Measurements from ENCODE around the gene MMP15.
"Not testable (repeated sequence)": the region's sequence is repeated elsewhere in the genome, so short reads cannot be mapped to it uniquely, and the experiment has no call there.

MMP15 gene

DNA sequence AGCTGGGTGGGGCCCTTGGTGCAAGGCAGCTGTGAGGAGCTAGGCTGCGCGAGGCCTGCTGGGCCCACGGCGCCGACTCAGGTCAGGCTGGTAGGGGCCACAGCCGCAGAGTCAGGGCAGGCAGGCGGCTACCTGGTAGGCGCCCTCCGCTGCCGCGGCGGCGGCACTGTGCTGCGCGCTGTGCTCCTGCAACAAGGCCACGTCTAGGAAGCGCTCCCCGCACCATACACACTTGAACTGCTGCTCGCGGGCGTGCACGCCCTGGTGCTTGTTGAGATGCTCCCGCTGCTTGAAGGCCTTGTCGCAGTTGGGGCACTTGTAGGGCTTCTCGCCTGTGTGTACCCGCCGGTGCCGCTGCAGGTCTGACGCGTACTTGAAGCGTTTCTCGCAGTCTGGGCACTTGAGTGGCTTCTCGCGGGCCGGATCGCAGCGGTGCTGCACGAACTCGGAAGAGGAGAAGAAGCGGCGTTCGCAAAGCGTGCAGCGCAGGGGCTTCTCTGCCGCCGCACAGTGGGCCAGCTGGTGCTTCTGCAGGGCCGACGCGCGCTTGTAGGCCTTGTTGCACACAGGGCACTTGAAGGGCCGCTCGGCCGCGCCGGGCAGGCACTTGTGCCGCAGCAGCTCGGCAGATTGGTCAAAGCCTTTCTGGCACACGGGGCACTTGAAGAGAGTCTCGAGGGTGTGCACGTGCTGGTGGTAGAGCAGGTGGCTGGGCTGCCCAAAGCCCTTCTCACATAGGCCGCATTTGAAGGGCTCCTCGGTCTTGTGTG lies 29.0 kb upstream of the MMP15 start:
- DNase-seq (ENCODE audit: low read depth): no peak

DNA sequence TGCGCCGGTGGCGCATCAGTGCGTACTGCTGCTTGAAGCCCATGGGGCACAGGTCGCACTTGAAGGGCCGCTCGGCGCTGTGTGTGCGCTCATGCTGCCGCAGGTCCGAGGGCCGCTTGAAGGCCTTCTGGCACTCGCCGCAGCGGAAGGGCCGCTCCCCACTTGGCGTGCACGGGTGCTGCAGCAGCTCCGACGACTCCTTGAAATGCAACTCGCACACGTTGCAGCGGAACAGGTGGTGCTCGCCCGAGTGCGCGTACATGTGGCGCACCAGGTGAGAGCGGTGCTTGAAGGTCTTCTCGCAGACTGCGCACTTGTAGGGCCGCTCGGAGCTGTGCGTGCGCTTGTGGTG lies 28.4 kb upstream of the MMP15 start:
- DNase-seq (ENCODE audit: low read depth): no peak

DNA sequence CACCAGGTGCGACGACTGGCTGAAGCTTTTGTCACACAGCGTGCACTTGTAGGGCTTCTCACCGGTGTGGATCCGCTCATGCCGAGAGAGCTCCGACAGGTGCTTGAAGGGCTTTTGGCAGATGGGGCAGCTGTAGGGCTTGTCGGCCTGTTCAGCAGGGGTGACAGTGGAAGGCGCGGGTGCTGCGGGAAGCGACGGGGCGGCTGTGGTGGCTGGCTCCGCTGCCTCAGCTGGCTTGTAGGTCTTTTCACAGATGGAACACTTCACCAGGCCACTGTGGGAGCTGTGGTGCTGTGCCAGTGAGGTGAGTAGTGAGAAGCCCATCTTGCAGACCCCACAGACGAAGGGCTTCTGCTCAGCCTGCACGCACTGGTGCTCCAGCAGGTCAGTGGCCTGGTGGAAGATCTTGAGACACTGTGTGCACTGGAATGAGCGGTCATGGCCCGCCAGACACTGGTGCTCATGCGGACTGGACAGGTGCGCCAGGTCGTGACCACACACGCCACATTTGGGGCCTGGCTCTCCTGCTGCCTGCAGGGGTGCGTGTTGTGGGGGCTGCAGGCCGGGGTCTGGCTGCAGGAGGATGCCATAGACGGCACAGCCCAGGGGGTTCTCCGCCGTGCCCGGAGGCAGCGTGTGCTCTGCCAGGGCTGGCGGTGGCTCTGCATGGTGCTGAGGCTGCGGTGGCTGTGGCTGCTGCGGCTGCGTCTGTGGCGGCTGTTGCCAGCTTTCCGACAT lies 27.9 kb upstream of the MMP15 start:
- no peak for DNase-seq (ENCODE audit: low read depth)

DNA sequence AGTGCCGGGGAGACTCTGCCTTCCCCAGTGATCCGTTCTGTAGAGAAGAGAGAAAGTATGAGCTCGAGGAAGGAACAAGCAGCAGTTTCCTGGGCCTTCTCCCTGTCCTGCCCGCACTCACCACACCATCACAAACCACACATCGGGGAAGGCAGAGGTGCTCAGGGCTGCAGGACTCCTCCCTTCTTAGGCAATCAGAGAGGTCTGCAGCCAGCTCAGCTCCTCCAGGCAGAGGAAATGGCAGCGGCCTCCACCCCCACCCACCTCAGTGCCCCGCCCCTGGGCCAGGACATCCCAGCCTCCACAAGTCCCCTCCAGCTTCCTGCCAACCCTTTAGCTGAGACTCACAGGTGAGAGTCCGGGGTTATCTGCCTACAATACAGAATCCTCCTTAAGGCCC lies 27.1 kb upstream of the MMP15 start:
- peak; percentile 25 for DNase-seq (ENCODE audit: low read depth)

DNA sequence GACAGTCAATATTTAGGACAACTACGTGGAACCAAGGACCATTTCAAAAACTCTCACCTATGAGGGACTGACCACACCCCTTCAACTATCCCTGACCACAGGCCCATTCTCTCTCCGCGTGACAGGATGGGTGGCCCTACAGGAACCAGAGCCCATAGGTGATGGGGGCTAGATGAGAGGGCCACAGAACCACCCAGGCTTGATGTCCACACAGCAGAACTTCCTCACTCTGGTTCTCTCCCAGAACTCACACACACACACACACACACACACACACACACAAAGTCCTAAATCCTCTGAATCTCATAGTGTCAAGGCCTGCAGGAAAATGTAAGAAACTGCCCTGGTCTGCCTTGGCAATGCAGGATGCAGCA lies 26.6 kb upstream of the MMP15 start:
- no peak for DNase-seq (ENCODE audit: low read depth)

DNA sequence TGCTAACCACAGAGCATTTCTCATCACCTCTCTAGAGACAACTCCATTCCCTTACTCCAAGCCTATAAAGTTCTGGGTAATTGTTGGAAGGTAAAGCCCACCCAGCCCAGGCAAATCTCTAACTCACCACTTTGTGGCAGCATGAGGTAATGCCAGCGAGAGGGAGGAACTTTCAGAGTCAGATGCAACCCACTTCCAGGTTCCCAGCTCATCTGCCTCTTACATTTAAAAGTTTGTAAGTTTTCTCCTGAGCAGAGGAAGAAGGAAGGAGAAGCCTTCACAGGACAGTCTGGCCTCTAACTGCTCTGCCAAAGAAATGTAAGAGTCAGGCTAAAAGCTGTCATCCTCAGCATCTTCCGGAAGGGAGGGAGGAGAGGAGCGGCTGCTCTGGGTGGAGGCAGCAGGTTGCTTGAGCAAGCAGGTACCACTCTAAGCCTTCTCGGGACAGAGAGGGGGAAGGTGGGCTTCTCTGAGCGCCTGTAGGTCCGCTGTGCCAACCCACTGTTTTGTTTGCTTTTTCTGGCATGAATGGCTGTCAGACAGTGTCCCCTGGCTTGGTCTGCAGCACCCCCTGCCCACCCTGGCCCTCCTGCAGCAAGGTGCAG lies 26.1 kb upstream of the MMP15 start:
- no peak for DNase-seq (ENCODE audit: low read depth)

DNA sequence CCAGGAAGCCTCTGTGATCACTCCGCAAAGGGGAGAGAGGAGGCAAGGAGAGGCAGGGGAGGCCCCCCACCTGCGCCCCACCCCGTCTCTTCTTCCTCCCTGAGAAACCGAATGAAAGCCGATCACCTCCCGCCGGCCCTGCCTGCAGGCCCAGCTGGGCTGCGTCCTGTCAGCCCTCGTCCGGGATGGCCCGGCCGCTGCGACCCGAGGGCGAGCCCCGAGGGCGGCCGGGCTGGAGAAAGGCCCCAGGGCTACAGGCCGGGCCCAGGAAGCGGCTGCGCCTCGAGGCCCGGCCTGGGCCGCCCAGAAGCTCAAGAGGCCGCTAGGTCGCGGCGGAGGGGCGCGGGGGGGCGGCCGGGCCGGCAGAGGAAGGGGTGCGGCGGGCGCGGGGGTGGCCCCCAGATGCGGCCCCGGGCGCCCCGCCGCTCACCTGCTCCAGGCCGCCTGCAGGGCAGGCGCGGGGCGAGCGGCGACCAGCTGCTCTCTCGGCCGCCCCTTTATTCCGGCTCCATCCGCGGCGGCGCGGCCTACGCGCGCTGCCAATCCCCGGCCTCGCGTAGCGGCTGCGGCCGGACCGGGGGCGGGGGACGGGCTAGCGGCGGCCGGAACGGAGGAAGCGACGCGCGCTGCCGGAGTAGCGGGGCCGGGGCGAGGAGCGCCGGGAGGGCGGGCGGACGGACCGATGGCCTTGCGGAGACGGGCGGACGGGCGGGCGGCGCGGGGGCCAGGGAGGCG lies 25.4 kb upstream of the MMP15 start, which contains the start of gene ZNF319:
Gene ZNF319 (minus strand): TSS at position 702 of the 735 bp plus-strand sequence. CDS start 2,407 bp downstream, outside the sequence.
- no peak for DNase-seq (ENCODE audit: low read depth)

DNA sequence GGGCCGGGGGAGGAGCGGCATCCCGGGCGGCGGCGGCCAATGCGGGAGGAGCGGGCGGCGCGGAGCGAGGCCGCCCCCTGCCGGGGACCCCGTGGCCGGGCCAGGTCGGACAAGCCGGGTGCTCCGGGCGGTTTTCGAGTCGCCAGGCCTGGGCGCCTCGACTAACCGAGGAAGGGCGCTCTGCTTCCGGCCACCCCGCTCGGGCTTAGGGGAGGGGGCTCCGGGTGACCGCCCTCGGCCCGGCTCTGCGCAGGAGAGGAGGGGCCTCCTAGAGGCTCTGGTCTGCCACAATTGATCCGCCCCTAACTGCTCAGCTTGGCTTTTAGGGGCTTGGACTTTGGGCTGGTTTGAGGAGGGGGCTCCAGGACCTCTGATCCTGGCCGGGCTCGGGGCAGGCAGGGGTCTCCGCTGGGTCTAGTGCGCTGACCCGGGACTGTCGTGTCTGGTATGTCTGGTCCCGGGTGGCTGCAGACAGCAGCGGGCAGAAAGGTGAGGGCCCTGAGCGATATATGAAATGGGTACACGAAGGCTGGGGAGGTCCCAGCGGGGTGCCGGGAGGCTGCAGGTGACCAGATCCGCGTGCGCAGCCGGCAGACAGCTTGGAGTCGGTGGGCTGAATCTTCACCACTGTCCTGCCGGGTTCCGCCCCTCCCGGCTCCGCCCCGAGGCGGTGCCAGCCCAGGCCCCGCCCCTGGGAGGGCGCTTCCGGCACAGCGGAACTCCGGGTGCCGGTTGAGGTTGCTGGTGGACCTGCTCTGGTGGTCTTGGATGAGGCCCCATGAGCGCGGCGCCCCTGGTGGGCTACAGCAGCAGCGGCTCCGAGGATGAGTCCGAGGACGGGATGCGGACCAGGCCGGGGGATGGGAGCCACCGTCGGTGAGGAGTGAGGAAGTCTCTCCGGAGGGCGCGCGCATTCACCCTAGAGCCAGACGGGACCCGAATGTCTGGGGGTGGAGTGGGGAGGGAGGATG lies 24.6 kb upstream of the MMP15 start, which contains the start of gene USB1:
Gene USB1 (plus strand): TSS at position 702 of the 971 bp plus-strand sequence. CDS start 77 bp downstream, at position 779.
- DNase-seq (ENCODE audit: low read depth): peak; percentile 74

DNA sequence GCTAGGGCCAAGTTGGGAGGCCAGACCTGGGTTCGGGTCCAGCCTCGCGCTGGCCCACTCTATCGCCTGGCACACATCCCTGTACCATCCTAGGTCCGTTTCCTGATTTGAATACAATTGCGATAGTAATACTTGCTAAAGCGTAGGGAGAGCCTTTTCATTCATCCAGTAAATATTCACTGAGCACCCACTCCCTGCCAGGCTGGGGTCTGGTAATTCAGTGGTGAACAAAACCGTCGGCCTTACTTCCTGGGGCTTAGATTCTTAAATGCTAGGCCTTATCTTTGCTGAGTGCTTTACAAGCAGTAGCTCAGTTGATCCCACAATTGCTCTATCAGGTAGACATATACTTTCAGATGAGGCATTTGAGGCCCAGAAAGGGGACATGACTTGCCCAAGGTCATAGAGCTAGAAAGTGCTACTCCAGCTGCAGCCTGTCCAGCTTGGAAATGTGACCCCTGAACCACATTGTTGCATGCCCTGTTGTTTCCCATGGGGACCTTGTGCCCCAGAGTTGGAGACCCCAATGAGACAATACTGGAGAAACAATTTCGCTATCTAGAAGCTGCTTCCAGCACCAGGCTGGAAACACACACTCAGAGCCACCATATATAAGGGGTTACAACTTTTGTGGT lies 23.7 kb upstream of the MMP15 start:
- no peak for DNase-seq (ENCODE audit: low read depth)

DNA sequence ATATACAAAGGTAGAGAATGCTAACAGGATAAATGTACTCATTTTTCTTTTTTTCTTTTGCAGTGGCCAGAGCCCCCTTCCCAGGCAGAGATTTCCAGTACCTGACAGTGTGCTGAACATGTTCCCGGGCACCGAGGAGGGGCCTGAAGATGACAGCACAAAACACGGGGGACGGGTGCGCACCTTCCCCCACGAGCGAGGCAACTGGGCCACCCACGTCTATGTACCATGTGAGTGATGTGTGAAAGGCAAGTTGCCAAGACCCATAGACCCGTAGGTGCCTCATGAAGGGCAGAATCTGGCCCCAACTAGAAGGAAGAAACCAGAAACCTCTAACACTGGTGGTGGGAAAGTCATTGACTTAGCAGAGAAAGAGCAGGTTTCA lies 23.1 kb upstream of the MMP15 start:
- DNase-seq (ENCODE audit: low read depth): no peak

DNA sequence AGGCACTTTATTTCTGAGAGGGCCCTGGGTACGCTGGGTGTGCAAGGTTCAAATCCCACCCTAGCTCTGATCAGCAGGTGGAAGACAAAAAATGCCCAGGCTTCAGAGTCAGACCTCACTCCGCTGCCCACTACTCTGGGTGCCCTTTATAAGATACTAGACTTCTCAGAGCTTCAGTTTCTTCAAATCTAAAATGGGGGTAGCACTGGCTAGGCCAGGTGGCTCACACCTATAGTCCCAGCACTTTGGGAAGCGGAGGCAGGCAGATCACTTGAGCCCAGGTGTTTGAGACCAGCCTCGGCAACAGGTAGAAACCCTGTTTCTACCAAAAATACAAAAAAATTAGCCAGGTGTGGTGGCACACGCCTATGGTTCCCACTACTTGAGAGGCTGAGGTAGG lies 22.6 kb upstream of the MMP15 start:
- DNase-seq (ENCODE audit: low read depth): no peak

DNA sequence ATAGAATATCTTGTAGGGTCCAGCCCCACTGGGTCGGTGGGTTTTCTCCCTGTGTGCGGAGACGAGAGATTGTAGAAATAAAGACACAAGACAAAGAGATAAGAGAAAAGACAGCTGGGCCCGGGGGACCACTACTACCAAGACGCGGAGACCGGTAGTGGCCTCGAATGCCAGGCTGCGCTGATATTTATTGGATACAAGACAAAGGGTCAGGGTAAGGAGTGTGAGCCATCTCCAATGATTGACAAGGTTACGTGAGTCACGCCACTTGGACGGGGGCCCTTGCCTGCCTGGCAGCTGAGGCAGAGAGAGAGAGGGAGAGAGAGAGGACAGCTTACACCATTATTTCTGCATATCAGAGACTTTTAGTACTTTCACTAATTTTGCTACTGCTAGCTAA lies 20.8 kb upstream of the MMP15 start:
- not testable (repeated sequence) for DNase-seq (ENCODE audit: low read depth)

DNA sequence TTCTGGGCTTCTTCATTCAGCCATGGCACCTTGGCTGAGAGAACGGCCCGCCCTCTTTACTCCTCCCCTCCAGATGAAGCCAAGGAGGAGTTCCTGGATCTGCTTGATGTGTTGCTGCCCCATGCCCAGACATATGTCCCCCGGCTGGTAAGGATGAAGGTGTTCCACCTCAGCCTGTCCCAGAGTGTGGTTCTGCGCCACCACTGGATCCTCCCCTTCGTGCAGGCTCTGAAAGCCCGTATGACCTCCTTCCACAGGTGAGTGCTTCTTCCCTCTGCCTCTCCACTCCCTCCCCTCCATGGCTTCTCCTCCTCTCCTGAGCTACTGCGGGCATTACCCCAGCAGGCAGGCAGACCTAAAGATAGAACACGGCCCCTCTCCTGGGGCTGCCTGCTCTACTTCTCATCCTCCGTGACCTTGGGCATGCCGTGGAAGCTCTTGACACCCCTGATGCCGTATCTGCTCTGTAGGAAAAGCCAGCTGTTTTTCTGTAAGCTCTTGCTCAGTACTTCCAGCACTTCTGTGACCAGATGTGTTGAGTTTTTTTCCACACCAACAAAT lies 15.6 kb upstream of the MMP15 start:
- DNase-seq (ENCODE audit: low read depth): no peak

DNA sequence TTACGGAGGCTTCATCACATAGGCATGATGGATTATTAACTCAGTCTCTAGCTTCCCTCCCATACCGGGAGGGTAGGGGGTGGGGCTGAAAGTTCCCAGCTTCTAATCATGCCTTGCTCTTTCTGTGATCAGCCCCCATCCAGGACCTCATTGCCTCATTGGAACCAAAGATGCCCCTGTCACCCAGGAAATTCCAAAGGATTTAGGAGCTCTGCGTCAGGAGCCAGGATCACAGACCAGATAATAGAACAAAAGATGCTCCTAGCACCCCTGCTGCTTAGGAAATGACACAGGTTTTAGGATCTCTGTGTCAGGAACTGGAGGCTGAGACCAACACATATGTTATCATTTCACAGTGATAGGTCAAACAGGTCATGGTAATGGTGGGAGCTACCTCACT lies 14.7 kb upstream of the MMP15 start:
- no peak for DNase-seq (ENCODE audit: low read depth)

DNA sequence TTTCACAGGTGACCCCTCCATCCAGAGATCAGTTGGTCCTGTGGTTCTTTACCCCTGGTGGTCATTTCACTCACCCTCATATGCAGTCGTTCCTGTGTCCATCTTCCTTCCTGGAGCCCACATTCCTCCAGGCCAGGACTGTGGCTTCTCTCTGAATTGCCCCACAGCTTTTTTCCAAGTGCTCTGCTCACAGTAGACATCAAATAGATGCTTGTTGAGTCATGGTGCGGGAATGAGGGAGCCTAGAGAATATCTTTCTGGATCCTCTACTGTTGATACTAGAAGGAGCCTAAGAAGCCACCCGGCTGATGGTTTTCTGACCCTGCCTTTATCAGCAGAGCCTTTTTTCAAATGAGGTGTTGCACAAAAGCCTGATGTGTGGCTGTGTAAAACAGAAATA lies 13.9 kb upstream of the MMP15 start:
- DNase-seq (ENCODE audit: low read depth): no peak

DNA sequence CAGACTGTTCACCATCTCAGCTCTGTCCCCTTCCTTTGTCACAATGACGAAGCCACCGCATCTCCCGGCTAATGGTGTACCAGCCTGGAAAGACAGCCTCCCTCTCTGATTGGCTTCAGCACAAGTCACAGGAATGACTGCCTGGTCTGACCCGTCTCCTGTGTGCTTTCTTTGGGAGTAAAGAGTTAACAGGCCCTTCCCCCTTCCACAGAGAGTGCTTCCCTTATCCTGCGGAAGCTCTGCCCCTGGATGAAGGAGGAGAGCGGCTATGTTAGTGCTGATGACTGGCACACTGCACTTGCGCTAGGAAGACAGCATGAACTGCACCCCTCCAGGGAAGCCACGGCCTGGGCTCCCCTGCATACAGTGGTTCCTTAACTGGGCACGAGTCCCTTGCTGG lies 13.1 kb upstream of the MMP15 start:
- DNase-seq (ENCODE audit: low read depth): no peak

DNA sequence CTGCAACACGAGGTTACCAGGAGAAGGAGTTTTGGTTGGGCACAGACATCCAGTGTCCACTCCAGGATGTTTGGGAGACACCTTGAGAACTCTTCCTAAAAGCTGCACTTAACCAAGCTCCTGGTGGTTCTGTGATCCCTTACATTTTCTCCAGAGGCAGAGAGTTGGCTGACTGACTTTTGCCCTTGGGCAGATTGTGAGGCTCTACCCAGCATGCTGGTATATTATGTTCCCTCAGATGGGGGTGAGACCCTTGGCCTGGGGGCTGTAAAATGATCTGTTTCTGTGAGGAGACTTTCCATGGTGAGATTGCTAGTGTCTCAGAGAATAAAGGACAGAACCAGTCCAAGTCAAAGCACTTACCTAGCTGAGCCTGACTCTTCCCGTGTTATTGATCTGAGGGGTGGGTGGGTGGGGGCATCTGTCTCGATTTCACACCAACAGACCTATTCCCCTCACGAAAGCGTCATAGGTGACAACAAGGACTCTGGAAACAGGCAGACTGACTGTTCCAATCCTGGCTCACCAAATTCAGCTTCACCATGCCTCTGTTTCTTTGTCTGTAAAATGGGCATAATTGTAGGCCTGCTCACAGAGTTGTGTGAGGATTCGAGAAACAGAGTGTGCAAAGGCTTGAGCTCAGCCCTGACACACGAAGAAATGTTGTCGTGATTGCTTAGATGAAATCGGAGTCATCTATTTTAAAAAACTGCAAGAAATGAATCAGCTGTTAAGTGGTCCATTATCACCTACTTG lies 12.2 kb upstream of the MMP15 start:
- no peak for DNase-seq (ENCODE audit: low read depth)

DNA sequence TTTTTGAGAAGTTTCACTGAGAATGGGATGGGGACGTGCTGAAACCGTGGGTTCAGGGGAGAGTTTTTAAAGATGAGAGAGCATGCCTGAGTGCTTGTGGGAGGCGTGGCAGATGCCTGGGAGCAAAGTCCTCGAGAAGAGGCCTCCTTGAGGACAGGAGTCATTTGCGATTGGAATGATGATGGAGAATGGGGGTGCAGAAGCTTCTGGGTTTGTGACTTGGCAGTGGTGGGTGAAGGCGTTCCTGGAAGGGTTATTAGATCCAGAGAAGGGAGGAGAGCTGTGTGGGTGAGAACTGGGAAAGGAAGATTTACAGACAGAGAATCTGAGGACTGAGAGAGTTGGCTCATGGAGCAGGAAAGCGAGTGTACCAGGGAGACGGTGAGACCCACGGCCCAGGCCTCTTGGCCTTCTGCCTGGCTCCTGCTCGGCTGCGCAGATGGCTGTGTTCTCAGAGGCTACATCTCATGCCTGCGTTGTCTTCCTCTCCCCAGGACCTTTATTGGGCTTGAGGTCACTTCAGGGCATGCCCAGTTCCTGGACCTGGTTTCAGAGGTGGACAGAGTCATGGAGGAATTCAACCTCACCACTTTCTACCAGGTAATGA lies 8.6 kb upstream of the MMP15 start:
- DNase-seq (ENCODE audit: low read depth): no peak

DNA sequence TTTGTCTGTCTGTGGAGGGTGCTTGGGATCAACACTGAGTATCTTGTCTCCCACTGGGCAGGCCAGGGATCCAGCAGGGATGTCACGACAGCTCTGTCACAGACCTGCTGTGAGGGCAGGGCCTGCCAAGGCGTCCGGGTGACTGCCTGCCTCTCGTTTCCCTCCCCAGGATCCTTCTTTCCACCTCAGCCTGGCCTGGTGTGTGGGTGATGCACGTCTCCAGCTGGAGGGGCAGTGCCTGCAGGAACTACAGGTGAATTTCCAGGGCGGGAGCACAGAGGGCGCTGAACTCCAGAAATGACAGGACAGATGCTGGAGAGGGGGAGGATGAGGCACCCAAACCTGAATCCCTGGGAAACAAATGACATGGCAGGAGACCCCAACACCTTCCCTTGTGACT lies 6.8 kb upstream of the MMP15 start:
- no peak for DNase-seq (ENCODE audit: low read depth)

Measured in T follicular helper cell (primary cell).